Liver (tissue), 3 donors: ENCODE data around the gene IQCC.

Experiments
- CTCF ChIP-seq: fragments of 150-350 bp; IDR thresholded peaks from 2 replicates; pipeline ENCODE4 v1.5.1; 2017; ENCODE audit warnings: improper control_type of control experiment, low read depth, low read length; ENCODE audit not compliant: missing input control
- GABPA ChIP-seq, 2 donors: IDR thresholded peaks in 1 of 2; conservative IDR thresholded peaks in 1 of 2; 2 replicates each; pipeline ENCODE4 v1.6.1; 2016; ENCODE audit warnings: antibody characterized with exemption in 2 of 2, mild to moderate bottlenecking in 1 of 2, moderate library complexity in 1 of 2
- HNF4A ChIP-seq, 2 donors: conservative IDR thresholded peaks; 2 replicates each; pipeline ENCODE4 v1.6.1; 2016; ENCODE audit warnings: antibody characterized with exemption in 2 of 2, mild to moderate bottlenecking in 2 of 2
- JUND ChIP-seq, 2 donors: IDR thresholded peaks; 2 replicates each; pipeline ENCODE4 v1.6.1; 2016; ENCODE audit warnings: antibody characterized with exemption in 2 of 2
- MAX ChIP-seq: IDR thresholded peaks from 2 replicates; pipeline ENCODE4 v1.6.1; 2016; ENCODE audit warnings: antibody characterized with exemption
- RAD21 ChIP-seq, 2 donors: IDR thresholded peaks; 2 replicates each; pipeline ENCODE4 v1.6.1; 2016; ENCODE audit warnings: antibody characterized with exemption in 2 of 2, mild to moderate bottlenecking in 2 of 2
- SP1 ChIP-seq: IDR thresholded peaks from 2 replicates; pipeline ENCODE4 v1.6.1; 2018; ENCODE audit warnings: antibody characterized with exemption, mild to moderate bottlenecking
- TAF1 ChIP-seq: conservative IDR thresholded peaks from 2 replicates; pipeline ENCODE4 v1.6.1; 2016; ENCODE audit warnings: antibody characterized with exemption, mild to moderate bottlenecking
- YY1 ChIP-seq: IDR thresholded peaks from 2 replicates; pipeline ENCODE4 v1.6.1; 2016; ENCODE audit warnings: antibody characterized with exemption, mild to moderate bottlenecking
- TF ChIP-seq, protein P1 (sequence below): IDR thresholded peaks from 2 replicates; pipeline ENCODE4 v1.6.1; 2016; ENCODE audit warnings: antibody characterized with exemption
- TF ChIP-seq, protein P2 (sequence below): IDR thresholded peaks from 2 replicates; pipeline ENCODE4 v1.6.1; 2016; ENCODE audit warnings: antibody characterized with exemption
- TF ChIP-seq, protein P3 (sequence below): IDR thresholded peaks from 2 replicates; pipeline ENCODE4 v1.6.1; 2016; ENCODE audit warnings: antibody characterized with exemption, mild to moderate bottlenecking
- donor health status: healthy.
- donor health status: healthy.

DNA sequence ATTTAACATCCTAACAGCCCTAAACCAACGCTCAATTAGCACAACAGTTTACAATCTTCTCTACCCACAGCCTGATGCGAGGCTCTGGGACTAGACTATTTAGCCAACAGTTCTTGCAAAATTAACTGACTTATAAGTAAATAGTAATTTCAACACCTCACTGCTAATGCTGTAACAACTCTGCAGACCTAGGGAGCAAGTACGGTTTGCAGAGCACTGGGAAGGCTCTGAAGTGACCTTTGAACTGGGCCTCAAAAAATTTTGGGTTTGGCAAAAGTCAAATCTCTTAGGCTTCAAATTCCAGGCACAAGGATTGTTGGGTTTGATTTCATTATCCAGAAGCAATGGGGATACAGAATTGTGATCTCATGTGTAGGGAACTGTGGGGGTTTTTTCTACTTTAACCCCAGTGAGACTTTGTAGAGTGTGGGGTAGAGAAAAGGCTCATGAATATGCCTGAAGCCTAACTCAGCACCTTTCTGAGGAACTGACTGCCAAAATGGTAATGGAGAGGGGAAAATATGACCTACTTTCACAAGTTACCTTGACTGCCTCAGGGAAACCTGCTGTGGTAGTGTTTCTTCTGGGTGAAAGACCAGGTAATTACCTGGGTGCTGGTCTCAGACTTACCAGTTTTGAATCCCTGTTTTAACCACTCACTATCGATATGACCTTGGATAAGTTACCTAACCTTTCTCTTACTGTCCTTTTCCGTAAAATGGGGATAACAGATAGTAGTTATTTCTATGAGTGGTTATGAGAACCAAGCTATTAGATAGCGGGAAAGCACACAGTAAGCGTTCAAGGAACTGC is 26.9 kb upstream of the IQCC start:
- peak; percentile 13 to 50 for TF ChIP-seq GABPA (IDR thresholded peaks at IDR 0.05 in 1 of 2, conservative IDR thresholded peaks at IDR 0.05 in 1 of 2)
- no peak for TF ChIP-seq CTCF
- peak; percentile 73 to 86 for TF ChIP-seq JUND (IDR thresholded peaks at IDR 0.05)
- no peak for TF ChIP-seq TAF1
- TF ChIP-seq SP1, result peak; percentile 95
- peak; percentile 58 for TF ChIP-seq YY1
- TF ChIP-seq, protein P1, sequence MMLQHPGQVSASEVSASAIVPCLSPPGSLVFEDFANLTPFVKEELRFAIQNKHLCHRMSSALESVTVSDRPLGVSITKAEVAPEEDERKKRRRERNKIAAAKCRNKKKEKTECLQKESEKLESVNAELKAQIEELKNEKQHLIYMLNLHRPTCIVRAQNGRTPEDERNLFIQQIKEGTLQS, result peak; percentile 80
- TF ChIP-seq RAD21 (IDR thresholded peaks at IDR 0.05), result peak; percentile 32 to 52
- TF ChIP-seq, protein P2, sequence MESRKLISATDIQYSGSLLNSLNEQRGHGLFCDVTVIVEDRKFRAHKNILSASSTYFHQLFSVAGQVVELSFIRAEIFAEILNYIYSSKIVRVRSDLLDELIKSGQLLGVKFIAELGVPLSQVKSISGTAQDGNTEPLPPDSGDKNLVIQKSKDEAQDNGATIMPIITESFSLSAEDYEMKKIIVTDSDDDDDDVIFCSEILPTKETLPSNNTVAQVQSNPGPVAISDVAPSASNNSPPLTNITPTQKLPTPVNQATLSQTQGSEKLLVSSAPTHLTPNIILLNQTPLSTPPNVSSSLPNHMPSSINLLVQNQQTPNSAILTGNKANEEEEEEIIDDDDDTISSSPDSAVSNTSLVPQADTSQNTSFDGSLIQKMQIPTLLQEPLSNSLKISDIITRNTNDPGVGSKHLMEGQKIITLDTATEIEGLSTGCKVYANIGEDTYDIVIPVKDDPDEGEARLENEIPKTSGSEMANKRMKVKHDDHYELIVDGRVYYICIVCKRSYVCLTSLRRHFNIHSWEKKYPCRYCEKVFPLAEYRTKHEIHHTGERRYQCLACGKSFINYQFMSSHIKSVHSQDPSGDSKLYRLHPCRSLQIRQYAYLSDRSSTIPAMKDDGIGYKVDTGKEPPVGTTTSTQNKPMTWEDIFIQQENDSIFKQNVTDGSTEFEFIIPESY, result peak; percentile 78
- TF ChIP-seq HNF4A (conservative IDR thresholded peaks at IDR 0.05), result peak; percentile 95 to 97
- peak; percentile 52 for TF ChIP-seq MAX
- TF ChIP-seq, protein P3, sequence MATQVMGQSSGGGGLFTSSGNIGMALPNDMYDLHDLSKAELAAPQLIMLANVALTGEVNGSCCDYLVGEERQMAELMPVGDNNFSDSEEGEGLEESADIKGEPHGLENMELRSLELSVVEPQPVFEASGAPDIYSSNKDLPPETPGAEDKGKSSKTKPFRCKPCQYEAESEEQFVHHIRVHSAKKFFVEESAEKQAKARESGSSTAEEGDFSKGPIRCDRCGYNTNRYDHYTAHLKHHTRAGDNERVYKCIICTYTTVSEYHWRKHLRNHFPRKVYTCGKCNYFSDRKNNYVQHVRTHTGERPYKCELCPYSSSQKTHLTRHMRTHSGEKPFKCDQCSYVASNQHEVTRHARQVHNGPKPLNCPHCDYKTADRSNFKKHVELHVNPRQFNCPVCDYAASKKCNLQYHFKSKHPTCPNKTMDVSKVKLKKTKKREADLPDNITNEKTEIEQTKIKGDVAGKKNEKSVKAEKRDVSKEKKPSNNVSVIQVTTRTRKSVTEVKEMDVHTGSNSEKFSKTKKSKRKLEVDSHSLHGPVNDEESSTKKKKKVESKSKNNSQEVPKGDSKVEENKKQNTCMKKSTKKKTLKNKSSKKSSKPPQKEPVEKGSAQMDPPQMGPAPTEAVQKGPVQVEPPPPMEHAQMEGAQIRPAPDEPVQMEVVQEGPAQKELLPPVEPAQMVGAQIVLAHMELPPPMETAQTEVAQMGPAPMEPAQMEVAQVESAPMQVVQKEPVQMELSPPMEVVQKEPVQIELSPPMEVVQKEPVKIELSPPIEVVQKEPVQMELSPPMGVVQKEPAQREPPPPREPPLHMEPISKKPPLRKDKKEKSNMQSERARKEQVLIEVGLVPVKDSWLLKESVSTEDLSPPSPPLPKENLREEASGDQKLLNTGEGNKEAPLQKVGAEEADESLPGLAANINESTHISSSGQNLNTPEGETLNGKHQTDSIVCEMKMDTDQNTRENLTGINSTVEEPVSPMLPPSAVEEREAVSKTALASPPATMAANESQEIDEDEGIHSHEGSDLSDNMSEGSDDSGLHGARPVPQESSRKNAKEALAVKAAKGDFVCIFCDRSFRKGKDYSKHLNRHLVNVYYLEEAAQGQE, result peak; percentile 56
